Measurements from ENCODE around the gene MCUB.

MCUB gene

GRCh38 chr4:109622626-109623025 is 62.6 kb downstream of the MCUB start:
- H3K4me3 ChIP-seq (ENCODE audit: low read depth, low read length) = no peak overlapping the region
- TF ChIP-seq, protein P1, sequence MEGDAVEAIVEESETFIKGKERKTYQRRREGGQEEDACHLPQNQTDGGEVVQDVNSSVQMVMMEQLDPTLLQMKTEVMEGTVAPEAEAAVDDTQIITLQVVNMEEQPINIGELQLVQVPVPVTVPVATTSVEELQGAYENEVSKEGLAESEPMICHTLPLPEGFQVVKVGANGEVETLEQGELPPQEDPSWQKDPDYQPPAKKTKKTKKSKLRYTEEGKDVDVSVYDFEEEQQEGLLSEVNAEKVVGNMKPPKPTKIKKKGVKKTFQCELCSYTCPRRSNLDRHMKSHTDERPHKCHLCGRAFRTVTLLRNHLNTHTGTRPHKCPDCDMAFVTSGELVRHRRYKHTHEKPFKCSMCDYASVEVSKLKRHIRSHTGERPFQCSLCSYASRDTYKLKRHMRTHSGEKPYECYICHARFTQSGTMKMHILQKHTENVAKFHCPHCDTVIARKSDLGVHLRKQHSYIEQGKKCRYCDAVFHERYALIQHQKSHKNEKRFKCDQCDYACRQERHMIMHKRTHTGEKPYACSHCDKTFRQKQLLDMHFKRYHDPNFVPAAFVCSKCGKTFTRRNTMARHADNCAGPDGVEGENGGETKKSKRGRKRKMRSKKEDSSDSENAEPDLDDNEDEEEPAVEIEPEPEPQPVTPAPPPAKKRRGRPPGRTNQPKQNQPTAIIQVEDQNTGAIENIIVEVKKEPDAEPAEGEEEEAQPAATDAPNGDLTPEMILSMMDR (IDR thresholded peaks at IDR 0.05; ENCODE audit: control insufficient read depth, extremely low read depth, insufficient read depth) = no peak
- no peak for DNase-seq (ENCODE audit: low read depth)

DNA sequence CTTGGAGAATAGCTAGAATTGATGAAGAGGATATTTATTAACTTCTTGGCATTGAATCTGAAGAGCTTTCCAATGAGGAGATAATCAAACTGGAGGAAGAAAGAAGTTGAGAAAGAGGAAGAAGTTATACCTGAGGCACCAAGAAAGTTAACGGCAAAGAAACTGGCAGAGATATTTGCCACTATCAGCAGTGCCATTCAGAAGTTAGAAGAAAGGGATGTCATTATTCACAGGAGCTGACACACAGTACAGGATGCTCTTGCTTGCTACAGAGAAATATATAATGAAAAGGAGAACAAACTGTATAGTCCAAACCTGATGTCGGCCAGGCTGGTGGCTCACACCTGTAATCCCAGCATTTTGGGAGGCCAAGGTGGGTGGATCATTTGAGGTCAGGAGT is 64.5 kb downstream of the MCUB start:
- DNase-seq (ENCODE audit: low read depth) = no peak
- TF ChIP-seq, protein P1 (IDR thresholded peaks at IDR 0.05; ENCODE audit: control insufficient read depth, extremely low read depth, insufficient read depth) = no peak
- no peak overlapping the region for H3K4me3 ChIP-seq (ENCODE audit: low read depth, low read length)

DNA sequence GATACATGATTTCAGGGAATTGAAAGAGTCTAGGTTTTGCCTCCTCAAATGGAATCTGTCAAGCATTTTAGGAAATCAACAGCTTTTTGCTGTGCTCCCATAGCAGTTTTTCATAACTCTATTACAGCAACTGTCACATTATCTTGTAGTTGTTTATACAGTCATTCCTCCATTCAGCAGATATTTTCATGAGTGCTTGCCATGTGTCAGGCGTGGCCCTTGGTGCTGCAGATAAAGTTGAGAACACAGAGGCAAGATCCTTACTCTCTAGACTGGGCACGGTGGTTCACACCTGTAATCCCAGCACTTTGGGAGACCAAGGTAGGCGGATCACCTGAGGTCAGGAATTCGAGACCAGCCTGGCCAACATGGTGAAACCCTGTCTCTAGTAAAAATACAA is 67.3 kb downstream of the MCUB start:
- TF ChIP-seq, protein P1 (IDR thresholded peaks at IDR 0.05; ENCODE audit: control insufficient read depth, extremely low read depth, insufficient read depth) = no peak
- H3K4me3 ChIP-seq (ENCODE audit: low read depth, low read length) = no peak overlapping the region
- no peak for DNase-seq (ENCODE audit: low read depth)

- TF ChIP-seq, protein P1 (IDR thresholded peaks at IDR 0.05; ENCODE audit: control insufficient read depth, extremely low read depth, insufficient read depth) = no peak
- no peak overlapping the region for H3K4me3 ChIP-seq (ENCODE audit: low read depth, low read length)
- DNase-seq (ENCODE audit: low read depth) = no peak
Measured at GRCh38 chr4:109629775-109630174, 69.7 kb downstream of the MCUB start.

GRCh38 chr4:109631532-109632108 is 71.6 kb downstream of the MCUB start:
- DNase-seq (ENCODE audit: low read depth) = no peak
- TF ChIP-seq, protein P1 (IDR thresholded peaks at IDR 0.05; ENCODE audit: control insufficient read depth, extremely low read depth, insufficient read depth) = no peak
- no peak overlapping the region for H3K4me3 ChIP-seq (ENCODE audit: low read depth, low read length)

GRCh38 chr4:109640644-109641043 is 80.6 kb downstream of the MCUB start:
- TF ChIP-seq, protein P1 (IDR thresholded peaks at IDR 0.05; ENCODE audit: control insufficient read depth, extremely low read depth, insufficient read depth) = no peak
- DNase-seq (ENCODE audit: low read depth) = no peak
- H3K4me3 ChIP-seq (ENCODE audit: low read depth, low read length) = no peak overlapping the region
